GM18502 (cell line): ENCODE results near the gene CCT5.
"Not testable (repeated sequence)": the region's sequence is repeated elsewhere in the genome, so short reads cannot be mapped to it uniquely, and the experiment has no call there.

Experiments
- ATAC-seq: cut with Tn5 transposase; IDR thresholded peaks from one replicate; pipeline ENCODE4 v1.9.1; 2021; ENCODE audit warnings: mild to moderate bottlenecking; ENCODE audit not compliant: unreplicated experiment, poor library complexity

CCT5 gene

DNA sequence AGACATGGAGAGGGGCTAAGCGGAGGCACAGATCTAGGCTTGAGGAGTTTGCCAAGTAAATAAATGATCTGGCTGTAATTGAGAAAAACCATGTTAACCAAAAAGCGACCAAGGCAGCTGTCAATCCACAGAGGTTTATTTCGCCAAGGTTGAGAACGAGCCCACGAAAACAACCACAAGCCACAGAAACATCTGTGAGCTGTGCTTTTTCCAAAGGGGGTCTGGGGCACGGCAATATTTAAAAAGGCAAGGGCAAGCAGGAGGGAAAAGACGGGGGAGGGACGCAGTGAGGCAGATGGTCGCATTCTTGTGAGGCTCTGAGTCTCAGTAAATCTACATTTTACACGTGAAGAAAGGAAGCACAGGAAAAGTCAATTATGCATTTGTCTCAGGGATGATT, 25.4 kb downstream of the CCT5 start:
- ATAC-seq = no peak

GRCh38 chr5:10275991-10276390, 25.9 kb downstream of the CCT5 start:
- no peak for ATAC-seq

- ATAC-seq = no peak
Measured at GRCh38 chr5:10276691-10277090, 26.6 kb downstream of the CCT5 start.

DNA sequence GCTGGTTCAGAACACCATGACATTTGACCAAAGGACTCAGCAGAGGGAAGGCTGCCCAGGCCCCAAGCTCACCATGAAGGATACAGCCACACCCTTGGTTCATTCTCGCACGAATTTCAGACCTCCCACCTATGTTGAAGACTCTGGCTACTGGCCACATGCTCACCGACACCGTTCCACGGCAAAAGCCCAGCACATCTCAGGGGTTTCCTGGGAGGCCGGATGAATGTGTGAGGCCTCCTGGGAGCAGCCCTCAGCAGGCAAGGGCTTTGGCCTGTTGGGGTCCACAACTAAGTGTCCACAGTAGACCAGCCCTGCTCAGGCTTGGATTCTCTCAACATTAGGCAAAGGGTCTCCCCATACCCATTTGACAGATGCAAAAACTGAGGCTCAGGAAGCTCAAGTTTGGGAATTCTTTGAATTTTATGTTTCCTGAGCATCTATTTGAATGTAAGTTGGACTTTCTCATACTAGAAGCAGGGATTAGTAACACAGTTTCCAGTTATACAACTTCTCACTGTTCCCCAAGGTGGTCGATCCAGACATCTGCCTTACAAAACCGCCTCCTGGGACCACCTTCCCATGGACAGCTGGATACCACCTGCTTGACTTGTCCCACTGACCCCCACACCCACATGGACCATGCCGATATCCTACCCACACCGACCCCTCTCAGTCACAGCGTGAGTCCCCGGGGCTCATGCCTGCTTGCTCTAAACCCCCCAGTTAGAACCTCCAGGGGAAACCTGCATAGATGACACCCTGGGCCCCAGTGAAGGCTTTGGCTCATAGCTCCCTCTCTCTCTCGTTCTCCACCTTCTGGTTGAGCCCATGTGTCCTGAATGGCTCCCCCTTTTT, 27.9 kb downstream of the CCT5 start:
- ATAC-seq = no peak

- ATAC-seq = no peak
Measured at GRCh38 chr5:10278658-10279279, 28.7 kb downstream of the CCT5 start.

GRCh38 chr5:10279328-10279727, 29.2 kb downstream of the CCT5 start:
- ATAC-seq = no peak

DNA sequence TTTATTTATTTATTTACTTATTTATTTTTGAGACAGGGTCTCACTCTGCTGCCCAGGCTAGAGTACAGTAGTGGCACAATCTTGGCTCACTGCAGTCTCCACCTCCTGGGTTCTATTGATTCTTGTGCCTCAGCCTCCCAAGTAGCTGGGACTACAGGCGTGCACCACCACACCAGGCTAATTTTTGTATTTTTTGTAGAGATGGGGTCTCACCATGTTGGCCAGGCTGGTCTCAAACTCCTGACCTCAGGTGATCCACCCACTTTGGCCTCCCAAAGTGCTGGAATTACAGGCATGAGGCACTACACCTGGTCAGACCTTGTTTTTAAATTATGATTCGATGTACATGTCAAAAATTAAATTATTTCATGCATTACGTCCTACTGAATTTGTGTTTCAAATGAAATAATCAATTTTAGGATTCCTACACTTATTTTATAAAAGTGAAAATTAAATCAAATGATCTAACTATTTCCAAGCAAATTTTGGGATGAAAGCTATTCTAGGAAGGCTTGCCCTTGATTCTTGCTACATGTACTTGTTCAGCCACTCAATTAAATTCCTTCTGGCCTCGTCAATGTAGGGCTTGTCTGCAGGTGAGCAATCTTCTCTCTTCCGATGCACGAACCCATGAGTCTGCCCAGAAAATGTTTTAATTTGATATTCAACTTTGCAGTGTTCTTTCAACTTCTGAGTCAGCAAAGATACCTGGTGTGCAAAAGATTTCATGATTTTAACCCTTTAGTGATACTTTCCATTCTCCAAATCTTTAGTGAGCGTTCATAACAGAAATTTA, 30.0 kb downstream of the CCT5 start:
- no peak for ATAC-seq

GRCh38 chr5:10283927-10284635, 34.0 kb downstream of the CCT5 start:
- peak; percentile 97 for ATAC-seq

DNA sequence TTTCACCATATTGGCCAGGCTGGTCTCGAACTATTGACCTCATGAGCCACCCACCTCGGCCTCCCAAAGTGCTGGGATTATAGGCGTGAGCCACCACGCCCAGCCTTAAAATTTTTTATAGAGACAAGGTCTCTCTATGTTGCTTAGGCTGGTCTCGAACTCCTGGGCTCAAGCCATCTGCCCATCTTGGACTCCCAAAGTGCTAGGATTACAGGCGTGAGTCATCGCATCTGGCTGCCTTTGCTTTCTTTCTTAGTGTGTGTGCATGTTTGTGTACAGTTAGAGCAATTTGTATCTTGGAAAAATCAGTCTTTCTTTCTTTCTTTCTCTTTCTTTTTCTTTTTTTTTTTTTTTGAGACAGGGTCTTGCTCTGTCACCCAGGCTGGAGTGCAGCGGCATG, 35.3 kb downstream of the CCT5 start:
- not testable (repeated sequence) for ATAC-seq

DNA sequence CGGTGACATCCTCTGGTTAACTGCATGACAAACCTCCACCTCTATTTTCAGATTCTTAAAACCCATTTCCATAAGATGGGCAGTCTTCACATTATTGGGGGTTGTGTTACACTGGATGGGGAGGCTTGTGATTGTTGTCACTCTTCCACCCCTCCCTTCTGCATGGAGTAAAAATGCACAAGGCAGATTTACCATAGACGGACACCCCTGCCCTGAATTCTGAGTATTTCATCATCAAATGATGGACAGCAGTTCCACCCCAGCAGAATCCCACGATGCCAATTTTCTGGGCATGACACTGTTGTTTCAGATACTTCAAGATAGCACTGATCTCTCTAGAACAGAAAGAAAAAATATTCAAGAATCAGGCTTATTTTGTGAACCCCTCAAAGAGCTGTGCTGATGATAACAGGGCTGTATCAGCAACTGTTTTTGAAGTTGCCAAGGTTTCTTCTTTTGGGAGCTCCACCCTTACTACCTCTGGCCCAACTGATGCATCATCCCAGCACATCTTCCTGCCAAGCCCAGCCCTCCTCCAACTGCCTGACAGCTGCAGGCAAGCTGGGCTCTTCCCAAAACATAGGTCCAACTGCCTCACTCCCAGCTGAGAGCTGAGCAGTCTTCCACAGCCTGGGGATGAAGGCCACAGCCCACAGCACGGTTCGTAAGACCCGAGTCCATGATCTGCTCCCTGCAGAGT, 36.2 kb downstream of the CCT5 start:
- ATAC-seq = no peak

DNA sequence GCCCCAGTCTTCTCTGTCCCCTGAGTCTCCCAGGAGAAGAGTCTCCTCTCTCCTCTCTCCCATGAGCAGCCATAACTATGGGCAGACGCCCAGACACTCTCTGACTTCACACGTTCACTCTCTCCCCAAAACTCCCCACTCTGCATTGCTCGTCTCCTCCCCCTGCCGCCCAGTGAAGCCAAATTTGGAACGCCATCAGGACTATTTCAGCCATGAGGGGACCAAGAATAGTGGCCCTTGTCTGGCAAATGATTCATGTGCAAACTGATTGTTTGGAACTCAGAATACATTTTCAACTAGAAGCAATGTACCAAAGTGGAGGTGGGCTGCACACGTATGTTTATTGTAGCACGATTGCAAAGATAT, 36.8 kb downstream of the CCT5 start:
- ATAC-seq = no peak

DNA sequence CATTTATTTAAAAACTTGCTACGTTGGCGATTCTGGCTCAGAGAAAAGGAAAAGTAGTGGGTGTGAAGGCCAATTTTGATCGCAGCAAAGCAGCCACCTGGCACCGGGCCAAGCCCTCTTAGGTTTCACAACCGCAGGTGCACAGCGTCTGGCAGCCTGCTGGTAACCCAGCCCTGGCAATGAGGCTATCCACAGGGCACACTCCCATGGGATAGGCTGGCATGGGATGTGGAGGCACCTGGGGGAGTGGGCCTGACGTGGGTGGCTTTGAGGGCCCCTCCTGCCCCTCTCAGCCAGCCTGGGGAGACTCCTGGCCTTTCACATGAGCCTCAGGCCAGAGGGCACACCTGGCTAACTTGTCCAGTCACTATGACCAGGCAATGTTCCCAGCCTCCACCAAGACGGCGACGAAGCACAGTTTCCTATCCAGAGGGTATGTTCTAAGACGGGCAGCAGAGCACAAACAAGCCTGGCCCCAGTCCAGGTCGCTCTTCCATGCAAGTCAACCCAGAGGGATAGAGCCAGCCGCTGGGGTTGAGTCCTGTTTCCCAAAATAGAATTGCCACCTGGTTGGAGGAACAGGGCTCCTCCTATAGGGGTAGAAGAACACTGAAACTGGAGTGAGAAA, 38.6 kb downstream of the CCT5 start:
- peak; percentile 43 for ATAC-seq

- ATAC-seq = no peak
Measured at GRCh38 chr5:10289353-10289752, 39.3 kb downstream of the CCT5 start.

DNA sequence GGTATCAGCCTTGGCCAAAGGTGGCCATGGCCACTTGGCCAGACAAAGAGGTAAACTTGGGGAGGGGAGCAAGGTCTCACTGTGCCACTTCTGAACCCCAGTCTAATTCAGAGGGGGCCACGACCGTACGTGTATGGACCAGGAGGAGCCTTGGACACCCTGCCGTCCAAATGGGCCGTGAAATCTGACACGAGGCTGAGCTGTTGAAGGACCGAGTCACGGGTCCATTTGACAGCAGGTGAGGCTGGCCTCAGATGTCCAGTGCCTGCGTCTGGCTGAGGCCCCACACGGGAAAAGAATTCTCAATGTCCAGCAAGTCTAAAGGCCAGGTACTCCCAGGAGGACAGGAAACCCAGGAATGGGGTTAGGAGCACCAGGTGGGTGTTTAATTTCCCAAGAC, 39.9 kb downstream of the CCT5 start:
- no peak for ATAC-seq

- ATAC-seq = no peak
Measured at GRCh38 chr5:10290438-10290837, 40.4 kb downstream of the CCT5 start.

GRCh38 chr5:10291692-10292339, 41.7 kb downstream of the CCT5 start:
- no peak for ATAC-seq

- ATAC-seq = no peak
Measured at GRCh38 chr5:10293907-10294662, 44.0 kb downstream of the CCT5 start.

GRCh38 chr5:10295619-10296326, 45.7 kb downstream of the CCT5 start:
- ATAC-seq = no peak
